ENCODE results near the gene HNRNPR. TPM values are rescaled to one million over a fixed set of nuclear protein-coding genes. Genes with fewer than 3 reads are reported as not detected.

The HNRNPR gene
- total and polyA plus RNA-seq, 2 of the 8 experiments (the other 6 are each of a cell fraction or from before 2014, with no cell fraction given), result 110 to 214 TPM

DNA sequence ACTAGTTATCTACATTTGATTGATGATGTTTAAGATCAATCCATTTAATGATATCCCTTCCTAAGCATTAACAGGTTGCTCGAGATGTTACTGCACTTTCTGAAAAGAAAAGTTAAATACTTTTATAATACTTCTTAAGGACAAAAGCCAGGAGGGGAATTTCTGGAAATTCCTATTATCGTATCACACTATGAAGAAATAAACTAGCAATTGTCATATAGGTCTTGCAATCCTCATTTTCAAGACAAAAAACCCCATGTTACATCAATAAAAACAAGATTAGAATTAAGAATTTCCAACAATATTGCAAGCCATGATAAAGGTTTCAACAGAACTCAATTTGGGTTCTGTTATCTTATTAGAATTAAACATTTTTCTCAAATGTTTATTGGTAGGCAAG, 47.2 kb downstream of the HNRNPR start (continued):
- TF ChIP-seq, protein P1, sequence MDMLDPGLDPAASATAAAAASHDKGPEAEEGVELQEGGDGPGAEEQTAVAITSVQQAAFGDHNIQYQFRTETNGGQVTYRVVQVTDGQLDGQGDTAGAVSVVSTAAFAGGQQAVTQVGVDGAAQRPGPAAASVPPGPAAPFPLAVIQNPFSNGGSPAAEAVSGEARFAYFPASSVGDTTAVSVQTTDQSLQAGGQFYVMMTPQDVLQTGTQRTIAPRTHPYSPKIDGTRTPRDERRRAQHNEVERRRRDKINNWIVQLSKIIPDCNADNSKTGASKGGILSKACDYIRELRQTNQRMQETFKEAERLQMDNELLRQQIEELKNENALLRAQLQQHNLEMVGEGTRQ (IDR thresholded peaks at IDR 0.05; ENCODE audit: low read length), result no peak
- no peak for TF ChIP-seq CHD1 (IDR thresholded peaks at IDR 0.05; ENCODE audit: low read depth, low read length)
